Neuronal stem cell (in vitro differentiated cells): Measurements from ENCODE around the gene DLG5.

Experiments
- DNase-seq: peaks from one replicate; pipeline ENCODE4 v3.0.0-alpha.2; 2013; ENCODE audit warnings: low spot score
- H2AFZ ChIP-seq: one replicate; pipeline ENCODE4 v1.6.1; 2013; ENCODE audit warnings: mild to moderate bottlenecking, low read length, inconsistent platforms
- H2AK5ac ChIP-seq: 2 replicates; pipeline ENCODE4 v1.6.1; 2013; ENCODE audit warnings: low read depth, mild to moderate bottlenecking, inconsistent platforms, low read length, moderate library complexity, mixed read lengths
- H2BK120ac ChIP-seq: 2 replicates; pipeline ENCODE4 v1.6.1; 2013; ENCODE audit warnings: low read depth, mild to moderate bottlenecking, inconsistent platforms, low read length, moderate library complexity, mixed read lengths
- H2BK12ac ChIP-seq: one replicate; pipeline ENCODE4 v1.6.1; 2013; ENCODE audit warnings: low read length, inconsistent platforms
- H2BK15ac ChIP-seq: 2 replicates; pipeline ENCODE4 v1.6.1; 2013; ENCODE audit warnings: mild to moderate bottlenecking, low read length, inconsistent platforms, mixed read lengths
- H2BK5ac ChIP-seq: one replicate; pipeline ENCODE4 v1.6.1; 2013; ENCODE audit warnings: inconsistent platforms, mild to moderate bottlenecking, low read length, moderate library complexity
- H3K14ac ChIP-seq: one replicate; pipeline ENCODE4 v1.6.1; 2013; ENCODE audit warnings: low read length, inconsistent platforms
- H3K18ac ChIP-seq: 2 replicates; pipeline ENCODE4 v1.6.1; 2013; ENCODE audit warnings: low read length, inconsistent platforms
- H3K23ac ChIP-seq: 2 replicates; pipeline ENCODE4 v1.6.1; 2013; ENCODE audit warnings: low read depth, mild to moderate bottlenecking, mixed read lengths, low read length, inconsistent platforms; ENCODE audit not compliant: poor library complexity
- H3K27ac ChIP-seq: replicated peaks from 3 replicates; pipeline ENCODE4 v1.5.1; 2013; ENCODE audit warnings: low read length, inconsistent platforms
- H3K27me3 ChIP-seq, 3 experiments: 2 replicates each; pipeline ENCODE4 v1.6.1; 2013; ENCODE audit warnings: low read length in 3 of 3, mild to moderate bottlenecking in 2 of 3, inconsistent platforms in 1 of 3, low read depth in 1 of 3, mixed read lengths in 1 of 3, moderate library complexity in 1 of 3; ENCODE audit not compliant: control insufficient read depth in 3 of 3, insufficient read depth in 3 of 3
- H3K36me3 ChIP-seq, 2 donors: replicated peaks in 1 of 2; 2 replicates each; pipeline ENCODE4 v1.6.1; 2013; ENCODE audit warnings: low read length in 2 of 2; ENCODE audit not compliant: control insufficient read depth in 2 of 2, insufficient read depth in 2 of 2
- H3K4ac ChIP-seq: 2 replicates; pipeline ENCODE4 v1.6.1; 2013; ENCODE audit warnings: inconsistent platforms, mild to moderate bottlenecking, low read length, moderate library complexity
- H3K4me1 ChIP-seq, 2 donors: 1 replicate in 1 of 2; 2 replicates in 1 of 2; pipeline ENCODE4 v1.6.1; 2013; ENCODE audit warnings: low read length in 2 of 2, low read depth in 1 of 2; ENCODE audit not compliant: control insufficient read depth in 2 of 2, insufficient read depth in 1 of 2
- H3K4me2 ChIP-seq: one replicate; pipeline ENCODE4 v1.6.1; 2013; ENCODE audit warnings: mild to moderate bottlenecking, low read length, inconsistent platforms; ENCODE audit not compliant: insufficient read depth, poor library complexity, severe bottlenecking
- H3K4me3 ChIP-seq, 2 donors: 2 replicates each; pipeline ENCODE4 v1.5.1; 2013; ENCODE audit warnings: low read length in 2 of 2, mild to moderate bottlenecking in 2 of 2, inconsistent platforms in 1 of 2, moderate library complexity in 1 of 2
- H3K79me1 ChIP-seq: one replicate; pipeline ENCODE4 v1.6.1; 2013; ENCODE audit warnings: low read depth, mild to moderate bottlenecking, inconsistent platforms, low read length, moderate library complexity
- H3K9ac ChIP-seq: one replicate; pipeline ENCODE4 v1.6.1; 2013; ENCODE audit warnings: mild to moderate bottlenecking, low read depth, low read length, inconsistent platforms; ENCODE audit not compliant: poor library complexity
- H3K9me3 ChIP-seq, 2 donors: replicated peaks in 1 of 2; 2 replicates each; pipeline versions ENCODE3 to v1.6.1; 2013; ENCODE audit warnings: low read length in 2 of 2, mild to moderate bottlenecking in 2 of 2, inconsistent platforms in 1 of 2, low read depth in 1 of 2, mixed read lengths in 1 of 2, moderate library complexity in 1 of 2; ENCODE audit not compliant: control insufficient read depth in 2 of 2, insufficient read depth in 1 of 2
- H4K8ac ChIP-seq: one replicate; pipeline ENCODE4 v1.6.1; 2013; ENCODE audit warnings: low read depth, mild to moderate bottlenecking, inconsistent platforms, low read length, moderate library complexity
- H4K91ac ChIP-seq: one replicate; pipeline ENCODE4 v1.6.1; 2013; ENCODE audit warnings: low read length, low read depth, mild to moderate bottlenecking, inconsistent platforms; ENCODE audit not compliant: poor library complexity
- WGBS, 2 donors: extraction: QIAGEN DNeasy Blood & Tissue Kit; methylation state at CpG; one replicate each; pipeline ENCODE4 v1.1.7; 2013; ENCODE audit warnings: missing lambda C conversion rate in 2 of 2, mixed read lengths in 1 of 2; ENCODE audit not compliant: insufficient read length in 2 of 2, insufficient replicate concordance in 1 of 2; ENCODE audit errors: extremely low coverage in 2 of 2; 5-methylcytosine and 5-hydroxymethylcytosine counted together

Gene DLG5

DNA sequence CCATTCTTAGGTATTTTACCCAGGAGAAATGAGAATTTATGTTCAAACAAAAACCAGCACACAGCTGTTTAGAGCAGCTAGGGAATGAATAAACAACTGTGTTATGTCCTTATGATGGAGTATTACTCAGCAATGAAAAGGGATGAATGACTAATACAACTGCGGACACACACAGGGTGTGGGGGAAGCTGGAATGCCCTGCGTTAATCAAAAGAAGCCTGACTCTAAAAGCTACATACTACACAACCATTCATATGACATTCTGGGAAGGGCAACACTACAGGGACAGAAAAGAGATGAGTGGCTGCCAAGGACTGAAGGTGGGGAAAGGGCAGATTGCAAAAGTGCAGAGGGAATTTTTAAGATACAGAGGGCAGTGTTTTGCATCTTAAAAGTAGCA, 64.0 kb downstream of the DLG5 start:
- Histone ChIP-seq H2BK120ac (no peak overlapping the region), H3K4me3 (no peak overlapping the region), H3K18ac (no peak overlapping the region), H2AFZ (no peak overlapping the region), H3K23ac (no peak overlapping the region), H2BK15ac (no peak overlapping the region), H3K79me1 (peaks cover 5% of the 10 kb centered on the region), H3K36me3 (peaks cover 9 to 68% of the 10 kb centered on the region in 2 donors), H3K14ac (no peak overlapping the region), H3K27ac (no peak overlapping the region), H3K4me1 (peaks cover 0 to 14% of the 10 kb centered on the region in 2 donors), H3K27me3 (no peaks in the 10 kb centered on the region), H2AK5ac (no peak overlapping the region), H4K8ac (no peak overlapping the region), H2BK5ac (no peak overlapping the region), H2BK12ac (no peak overlapping the region), H4K91ac (no peak overlapping the region), H3K9ac (no peak overlapping the region), H3K4ac (no peak overlapping the region), H3K9me3 (no peaks in the 10 kb centered on the region), H3K4me2 (no peak overlapping the region)
- DNase-seq, result no peak
- no CpG with 5 or more reads among the region's 2 CpGs for WGBS, 2 donors

DNA sequence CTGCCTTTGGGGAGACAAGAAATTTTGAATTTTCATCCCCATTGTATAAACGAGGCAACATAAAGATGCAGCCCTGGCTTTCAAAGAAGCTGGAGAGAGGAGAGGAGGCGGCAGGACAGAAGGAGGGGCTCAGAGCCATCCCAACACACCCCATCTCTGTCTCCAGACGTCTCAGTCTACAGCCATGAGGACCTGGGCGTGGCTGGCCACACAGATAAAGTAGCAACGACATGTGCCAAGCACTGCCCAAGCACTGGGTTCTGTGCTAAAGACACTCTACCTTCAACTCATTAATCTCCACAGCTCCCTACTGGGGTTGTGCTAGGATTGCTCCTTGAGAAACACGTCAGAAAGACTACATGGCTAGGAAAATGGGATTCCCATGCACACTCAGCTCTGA, 65.2 kb downstream of the DLG5 start:
- no peaks in the 10 kb centered on the region for H3K9me3 ChIP-seq
- H3K27me3 ChIP-seq, result no peaks in the 10 kb centered on the region
- peaks cover 5% of the 10 kb centered on the region for H3K79me1 ChIP-seq
- DNase-seq, result no peak
- H3K18ac ChIP-seq, result no peak overlapping the region
- H3K4me1 ChIP-seq, result peaks cover 0 to 10% of the 10 kb centered on the region in 2 donors
- H2AFZ ChIP-seq, result no peak overlapping the region
- H3K9ac ChIP-seq, result no peak overlapping the region
- peaks cover 7 to 65% of the 10 kb centered on the region in 2 donors for H3K36me3 ChIP-seq
- no peak overlapping the region for H3K4me3 ChIP-seq
- no peak overlapping the region for H2BK12ac ChIP-seq
- H3K27ac ChIP-seq, result no peak overlapping the region
- no peak overlapping the region for H3K14ac ChIP-seq
- no peak overlapping the region for H2BK15ac ChIP-seq
- no peak overlapping the region for H3K23ac ChIP-seq
- H4K91ac ChIP-seq, result no peak overlapping the region
- no peak overlapping the region for H2BK5ac ChIP-seq
- no peak overlapping the region for H4K8ac ChIP-seq
- WGBS, 2 donors, result no CpG with 5 or more reads among the region's 6 CpGs
- no peak overlapping the region for H3K4me2 ChIP-seq
- H3K4ac ChIP-seq, result no peak overlapping the region
- H2AK5ac ChIP-seq, result no peak overlapping the region
- no peak overlapping the region for H2BK120ac ChIP-seq

GRCh38 chr10:77859865-77860282, 66.7 kb downstream of the DLG5 start:
- Histone ChIP-seq H2BK15ac (no peak overlapping the region), H3K4me2 (no peak overlapping the region), H3K18ac (no peak overlapping the region), H3K27ac (no peak overlapping the region), H3K36me3 (peaks cover 6 to 65% of the 10 kb centered on the region in 2 donors), H3K9me3 (no peaks in the 10 kb centered on the region), H2BK120ac (no peak overlapping the region), H3K14ac (no peak overlapping the region), H4K91ac (no peak overlapping the region), H2AK5ac (no peak overlapping the region), H2AFZ (no peak overlapping the region), H3K27me3 (no peaks in the 10 kb centered on the region), H3K4ac (no peak overlapping the region), H4K8ac (no peak overlapping the region), H2BK12ac (no peak overlapping the region), H3K79me1 (peaks cover 5% of the 10 kb centered on the region), H3K4me3 (no peak overlapping the region), H3K9ac (no peak overlapping the region), H2BK5ac (no peak overlapping the region), H3K23ac (no peak overlapping the region), H3K4me1 (peaks cover 0 to 6% of the 10 kb centered on the region in 2 donors)
- no CpG with 5 or more reads among the region's 4 CpGs for WGBS, 2 donors
- DNase-seq, result no peak

DNA sequence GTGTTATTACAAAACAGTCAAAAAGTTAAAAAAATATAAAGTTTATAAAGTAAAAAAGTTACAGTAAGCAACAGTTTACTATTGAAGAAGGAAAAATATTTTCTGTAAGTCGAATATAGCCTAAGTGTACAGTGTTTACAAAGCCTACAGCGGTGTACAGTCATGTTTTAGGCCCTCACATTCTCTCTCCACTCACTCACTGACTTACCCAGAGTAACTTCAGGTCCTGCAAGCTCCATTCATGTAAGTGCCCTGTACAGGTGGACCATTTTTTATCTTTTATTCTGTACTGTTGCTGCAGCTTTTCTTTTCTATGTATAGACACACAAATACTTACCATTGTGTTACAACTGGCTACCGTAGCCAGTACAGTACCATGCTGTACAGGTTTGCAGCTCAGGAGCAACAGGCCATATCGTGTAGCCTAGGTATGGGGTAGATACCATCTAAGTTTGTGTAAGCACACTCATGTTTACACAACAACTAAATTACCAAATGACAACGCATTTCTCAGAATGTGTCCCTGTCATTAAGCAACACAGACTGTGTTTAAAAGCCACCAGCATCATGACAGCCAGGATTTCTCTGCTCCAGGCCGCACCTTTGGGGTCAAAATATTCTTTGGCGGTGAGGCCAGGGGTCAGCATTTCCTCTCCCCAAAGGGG, 67.2 kb downstream of the DLG5 start:
- Histone ChIP-seq H3K36me3 (peaks cover 6 to 64% of the 10 kb centered on the region in 2 donors), H3K9me3 (no peaks in the 10 kb centered on the region), H3K9ac (no peak overlapping the region), H3K14ac (no peak overlapping the region), H2AFZ (no peak overlapping the region), H3K23ac (no peak overlapping the region), H2AK5ac (no peak overlapping the region), H2BK120ac (no peak overlapping the region), H3K4me1 (peaks cover 0 to 6% of the 10 kb centered on the region in 2 donors), H2BK15ac (no peak overlapping the region), H3K79me1 (peaks cover 3% of the 10 kb centered on the region), H3K27ac (no peak overlapping the region), H3K18ac (no peak overlapping the region), H3K4me3 (no peak overlapping the region), H3K4me2 (no peak overlapping the region), H3K27me3 (no peaks in the 10 kb centered on the region), H4K8ac (no peak overlapping the region), H3K4ac (no peak overlapping the region), H2BK12ac (no peak overlapping the region), H2BK5ac (no peak overlapping the region), H4K91ac (no peak overlapping the region)
- DNase-seq, result no peak
- no CpG with 5 or more reads among the region's 7 CpGs for WGBS, 2 donors
